H1 (cell line): ENCODE data around the gene CASTOR1. TPM values are rescaled to one million over a fixed set of nuclear protein-coding genes. Genes with fewer than 3 reads are reported as not detected.

Source experiments
- HDAC6 ChIP-seq: IDR thresholded peaks from one replicate; pipeline ENCODE4 v1.7.1; 2012; ENCODE audit warnings: low read depth, mild to moderate bottlenecking, inconsistent platforms, low read length, moderate library complexity
- RAD21 ChIP-seq, 2 experiments: IDR thresholded peaks in 1 of 2; conservative IDR thresholded peaks in 1 of 2; 2 replicates each; pipeline ENCODE4 v1.6.1; 2011; ENCODE audit warnings: low read depth in 2 of 2, low read length in 2 of 2, improper control_type of control experiment in 1 of 2, inconsistent platforms in 1 of 2, mild to moderate bottlenecking in 1 of 2, moderate library complexity in 1 of 2
- SIN3A ChIP-seq, 2 experiments: IDR thresholded peaks in 1 of 2; conservative IDR thresholded peaks in 1 of 2; 2 replicates each; pipeline ENCODE4 v1.6.1; 2011 to 2012; ENCODE audit warnings: low read length in 2 of 2, improper control_type of control experiment in 1 of 2, low read depth in 1 of 2, mild to moderate bottlenecking in 1 of 2
- YY1 ChIP-seq: IDR thresholded peaks from 2 replicates; pipeline ENCODE4 v1.6.1; 2011; ENCODE audit warnings: low read depth, mild to moderate bottlenecking, low read length
- polyA plus RNA-seq, 7 experiments: library from polyadenylated mRNA; depleted of rRNA in 3 of 7; stranded (reverse) in 5 of 7; unstranded in 2 of 7; fragments of >200 nt in 5 of 7; fragments of 200-250 nt in 2 of 7; gene quantifications; 1 replicate in 5 of 7; 2 replicates in 1 of 7; 4 replicates in 1 of 7; pipeline versions ENCODE4 v1.2.1 to v1.2.3, GENCODE V29; 2011 to 2013; ENCODE audit warnings: missing spikeins in 2 of 7, mixed read lengths in 2 of 7
- total RNA-seq: library from RNA; stranded (reverse); fragmentation: NEBNext Ultra II Directional; extraction: Animal tissue kit (Norgen Biotek cat#: 25700); gene quantifications from 2 replicates; pipeline ENCODE4 v1.2.1, GENCODE V29; 2021

The CASTOR1 gene
- total and polyA plus RNA-seq, 2 of the 8 experiments (the other 6 are each of a cell fraction or from before 2014, with no cell fraction given), result 10.3 to 36.0 TPM

DNA sequence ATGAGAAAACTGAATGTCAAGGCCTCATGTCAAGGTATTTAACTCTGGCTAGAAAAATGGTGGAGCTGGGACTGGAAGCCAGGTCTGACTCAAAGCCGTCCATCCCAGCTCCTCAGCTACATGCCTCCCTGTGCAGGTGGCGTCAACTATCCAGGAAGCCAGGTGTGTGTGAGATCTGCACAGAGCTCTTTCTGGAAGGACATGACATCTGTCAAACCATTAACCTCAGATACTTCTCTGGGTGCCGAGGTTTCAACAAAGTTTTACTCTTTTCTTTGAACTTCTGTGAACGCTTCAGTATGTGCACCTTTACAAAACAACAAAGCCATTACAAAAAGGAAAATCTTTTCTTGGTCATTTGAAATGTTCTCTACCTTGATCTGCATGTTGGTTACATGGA is 7.0 kb upstream of the CASTOR1 start (continued):
- TF ChIP-seq HDAC6, result no peak
- TF ChIP-seq RAD21 (IDR thresholded peaks at IDR 0.05 in 1 of 2, conservative IDR thresholded peaks at IDR 0.05 in 1 of 2; ENCODE audit: low read depth in 2 of 2, low read length in 2 of 2), result no peak
- no peak for TF ChIP-seq YY1
- no peak for TF ChIP-seq SIN3A (conservative IDR thresholded peaks at IDR 0.05 in 1 of 2, IDR thresholded peaks at IDR 0.05 in 1 of 2; ENCODE audit: low read depth in 1 of 2, low read length in 2 of 2)
- TF ChIP-seq, all 59 proteins: peak for 0
